DMS79 (cell line): ENCODE measurements around the gene RAD51B.

Source experiments
- DNase-seq: peaks from one replicate; lab custom pipeline; 2025; lab: John Stamatoyannopoulos, UW

Gene RAD51B

DNA sequence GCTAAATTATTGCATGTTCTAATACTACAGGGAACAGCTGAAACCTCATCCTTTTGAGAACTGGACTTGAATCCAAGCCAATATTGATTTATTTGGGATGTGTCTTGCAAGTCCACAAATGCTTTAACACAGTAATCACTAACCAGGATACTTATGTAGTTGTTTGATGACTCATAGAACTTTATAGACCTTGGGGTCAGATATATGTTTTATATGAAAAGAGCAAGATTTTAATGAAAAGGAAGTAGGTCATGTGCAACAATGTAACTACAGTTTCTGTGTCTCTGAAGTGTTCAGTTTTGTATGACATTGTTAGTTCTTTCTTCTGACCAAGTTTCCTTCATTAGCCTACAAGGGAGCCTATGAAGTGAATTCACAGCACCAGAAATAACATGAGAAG, 621.2 kb downstream of the RAD51B start:
- no peak for DNase-seq

DNA sequence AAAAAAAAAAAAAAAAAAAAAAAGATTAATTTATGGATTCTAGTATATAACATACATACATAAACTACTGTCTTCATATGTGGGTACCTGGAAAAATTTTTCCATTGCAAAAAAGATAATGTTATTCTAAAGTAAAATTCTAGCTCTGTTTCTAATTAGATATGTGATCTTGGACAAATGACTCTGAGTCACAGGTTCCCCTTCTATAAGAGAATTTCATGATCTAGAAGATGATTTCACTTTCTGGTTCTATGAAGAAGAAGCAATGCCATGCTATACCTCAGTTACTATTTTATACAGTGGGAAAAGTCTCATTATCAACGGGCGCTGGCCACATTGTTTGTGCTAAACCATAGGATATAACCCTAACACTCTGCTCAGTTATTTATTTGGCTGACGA, 622.0 kb downstream of the RAD51B start:
- no peak for DNase-seq

DNA sequence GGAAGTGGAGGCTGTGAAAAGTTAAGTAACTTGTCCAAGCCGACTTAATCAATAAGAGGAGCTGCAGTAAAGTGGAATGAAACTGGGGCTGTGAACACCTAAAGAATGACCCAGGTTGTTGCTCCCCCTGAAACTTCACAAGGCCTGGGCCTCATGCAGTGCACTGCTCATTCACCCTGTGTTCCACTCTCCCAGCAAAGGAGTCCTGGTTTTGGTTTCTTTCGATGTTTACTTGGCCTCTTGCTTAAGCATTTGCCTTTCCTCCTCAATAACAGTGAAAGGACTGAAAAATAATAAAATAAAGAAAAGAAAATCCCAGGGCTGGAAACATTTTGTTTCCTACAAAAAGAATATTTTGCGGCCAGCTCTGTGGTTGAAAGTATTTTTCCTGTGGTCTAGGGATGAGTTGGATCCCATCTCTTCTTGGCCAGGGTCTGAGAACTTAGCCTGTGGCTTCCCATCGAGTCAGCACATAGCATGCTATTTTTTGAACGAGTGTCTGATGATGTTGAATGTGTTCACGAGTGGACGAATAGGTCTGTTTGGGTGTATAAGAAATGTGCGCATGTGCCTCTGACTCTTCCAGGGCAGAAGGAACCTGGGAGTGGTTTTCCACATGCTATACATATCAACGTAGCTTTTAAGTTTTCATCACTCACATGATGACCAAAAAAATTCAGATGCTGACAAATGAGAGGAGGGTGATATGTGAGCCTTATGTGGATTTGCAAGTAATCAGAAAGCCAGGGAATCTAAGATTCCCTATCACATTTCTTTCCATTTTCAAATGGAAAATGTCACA, 623.5 kb downstream of the RAD51B start:
- DNase-seq = no peak

DNA sequence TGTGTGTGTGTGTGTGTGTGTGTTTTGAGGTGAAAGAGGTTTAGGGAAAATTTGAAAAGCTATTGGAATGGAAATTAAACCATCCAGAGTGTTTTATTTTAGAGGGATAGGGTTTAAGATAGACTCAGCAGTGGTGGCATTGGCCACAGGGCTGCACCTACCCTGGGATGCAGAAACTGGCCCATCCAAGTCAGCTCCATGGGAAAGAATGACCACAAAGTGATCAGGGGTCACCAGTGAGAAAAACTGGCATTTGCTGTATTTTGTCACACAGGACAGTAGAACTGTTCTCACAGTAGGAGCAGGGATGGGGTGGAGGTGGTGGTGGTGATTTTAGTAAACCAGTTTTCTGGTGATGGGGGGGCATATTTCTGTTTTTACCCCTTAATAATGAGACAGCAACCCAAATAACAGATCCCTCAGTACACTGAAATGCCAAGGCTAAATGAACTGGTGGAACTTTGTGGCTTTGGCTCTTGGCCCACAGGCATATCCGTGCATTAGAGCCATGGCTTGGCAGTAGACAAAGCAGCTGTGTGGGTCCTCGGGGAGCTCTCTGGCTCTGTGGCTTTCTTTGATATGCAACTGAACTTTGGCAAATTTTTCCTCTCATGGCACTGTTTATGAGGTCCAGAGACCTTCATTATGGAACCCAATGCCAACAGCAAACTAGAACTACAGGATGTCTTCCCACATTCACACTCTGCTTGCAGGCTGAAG, 625.0 kb downstream of the RAD51B start:
- peak; percentile 96 for DNase-seq

DNA sequence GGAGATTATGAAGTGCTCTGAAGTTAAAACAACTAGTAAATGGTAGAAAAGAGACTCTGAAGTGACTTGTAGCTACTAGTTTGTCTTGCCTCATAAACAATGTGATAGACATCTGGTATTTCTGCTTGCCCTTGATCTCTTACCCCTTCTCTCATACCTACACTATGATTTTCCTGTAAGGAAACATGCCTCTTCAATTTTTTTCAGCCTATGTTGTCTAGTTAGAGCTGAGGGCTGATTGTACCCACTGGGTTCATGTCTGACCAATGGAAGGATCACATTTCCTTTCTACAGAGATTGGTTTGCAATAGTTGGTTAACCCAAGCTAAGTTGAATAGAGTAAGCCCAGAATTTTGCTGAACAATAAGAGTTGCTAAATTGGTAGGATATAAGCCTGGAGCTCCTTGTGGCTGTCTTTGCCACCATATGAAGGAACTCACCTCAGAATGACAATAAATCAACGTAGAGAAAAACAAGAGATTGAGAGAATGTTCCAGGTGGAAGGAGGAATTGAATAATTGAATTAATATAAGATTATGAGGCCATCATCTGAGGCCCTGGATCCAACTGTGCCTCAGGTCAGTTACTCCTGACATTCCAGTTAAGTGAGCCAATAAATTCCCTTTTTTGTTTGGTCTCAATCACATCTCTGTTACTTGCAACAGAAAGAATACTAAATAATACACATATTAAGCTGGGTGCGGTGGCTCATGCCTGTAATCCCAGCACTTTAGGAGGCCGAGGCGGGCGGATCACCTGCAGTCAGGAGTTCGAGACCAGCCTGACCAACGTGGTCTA, 626.9 kb downstream of the RAD51B start:
- no peak for DNase-seq

DNA sequence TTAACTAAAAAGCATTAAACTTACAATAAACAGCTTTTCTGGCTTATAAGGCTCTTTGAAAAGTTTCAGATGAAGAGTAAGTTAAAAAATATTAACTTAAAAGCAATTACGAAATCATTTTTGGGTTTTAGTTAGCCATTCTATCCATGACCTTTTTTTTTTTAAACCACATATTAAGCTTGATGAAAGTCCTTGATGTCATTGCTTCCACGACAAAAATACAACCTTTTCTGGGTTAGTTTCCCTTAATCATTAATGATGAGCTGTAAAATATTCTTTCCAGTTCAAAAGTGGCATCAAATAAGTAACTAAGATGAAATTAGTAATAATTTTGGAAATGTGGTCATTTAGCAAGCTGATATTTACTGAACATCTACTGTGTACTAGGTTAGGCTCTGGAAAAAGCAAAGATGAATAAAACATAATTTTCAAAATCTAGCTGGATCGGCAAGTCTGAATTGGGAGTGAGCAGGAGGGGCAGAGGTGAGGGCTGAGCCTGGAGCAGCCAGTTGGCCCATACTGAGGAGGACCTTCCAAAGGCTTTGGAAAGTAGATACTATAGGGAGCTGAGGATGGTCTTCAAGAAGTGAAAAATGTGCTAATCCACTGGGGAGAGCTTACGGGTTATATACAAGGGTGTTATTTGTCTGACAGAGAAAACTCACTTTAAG, 628.1 kb downstream of the RAD51B start:
- DNase-seq = no peak

DNA sequence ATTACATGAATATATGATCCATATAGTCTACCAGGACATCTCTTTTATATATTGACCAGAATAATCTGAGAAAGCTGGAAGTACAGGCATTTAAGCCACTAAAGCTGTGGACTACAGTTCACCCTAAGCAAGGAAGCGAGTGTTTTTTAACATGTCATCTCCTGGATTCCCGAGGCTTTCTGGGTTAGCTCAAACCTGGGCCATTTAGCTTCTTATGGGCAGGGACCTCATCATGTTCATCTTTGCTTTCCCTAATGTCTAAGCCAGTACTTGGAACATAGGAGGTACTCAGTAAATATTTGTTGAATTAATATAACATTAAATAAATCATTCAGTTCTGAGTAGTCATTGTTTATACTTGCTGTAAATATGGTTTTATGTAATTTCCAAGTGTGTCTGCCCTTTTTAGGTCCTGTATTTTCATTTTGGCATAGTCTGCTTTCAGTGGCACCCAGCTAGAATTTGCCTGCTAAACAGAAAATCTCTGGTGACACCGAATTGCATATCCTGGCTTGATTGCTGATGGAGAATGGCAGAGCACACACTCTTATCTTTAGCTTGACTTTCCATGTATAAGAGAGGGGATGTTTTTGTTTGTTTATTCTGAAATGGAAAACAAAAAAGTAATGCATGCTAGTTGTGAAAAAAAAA, 628.8 kb downstream of the RAD51B start:
- no peak for DNase-seq

DNA sequence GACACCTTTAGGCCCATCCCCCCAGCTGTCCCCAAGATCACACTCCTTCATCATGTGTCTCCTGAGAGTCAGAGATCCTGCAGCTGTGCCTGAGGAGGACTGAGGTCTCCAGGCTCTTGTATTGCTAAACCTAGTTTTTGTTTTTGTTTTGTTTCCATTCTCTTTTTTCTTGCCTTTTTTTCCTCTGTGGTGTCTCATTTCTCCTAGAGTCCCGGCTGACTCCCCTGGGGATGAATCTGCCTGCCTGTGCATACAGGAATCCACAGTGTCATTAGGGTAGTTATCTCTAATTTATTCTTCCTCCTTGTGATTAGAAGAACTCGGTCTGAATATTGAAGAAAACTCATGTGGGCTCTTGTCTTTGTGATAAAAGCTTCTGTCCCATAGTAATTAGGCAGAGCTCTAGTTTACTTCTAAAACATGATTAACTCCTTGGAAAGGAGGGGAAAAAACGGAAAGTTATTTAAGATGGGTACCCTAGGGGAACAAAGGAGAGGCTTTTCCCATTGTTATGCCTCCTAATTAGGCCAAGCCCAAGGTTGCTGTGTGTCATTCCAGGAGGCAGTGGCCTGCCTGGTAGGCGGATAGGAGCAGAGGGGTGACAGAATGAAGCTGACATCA, 630.1 kb downstream of the RAD51B start:
- DNase-seq = no peak

DNA sequence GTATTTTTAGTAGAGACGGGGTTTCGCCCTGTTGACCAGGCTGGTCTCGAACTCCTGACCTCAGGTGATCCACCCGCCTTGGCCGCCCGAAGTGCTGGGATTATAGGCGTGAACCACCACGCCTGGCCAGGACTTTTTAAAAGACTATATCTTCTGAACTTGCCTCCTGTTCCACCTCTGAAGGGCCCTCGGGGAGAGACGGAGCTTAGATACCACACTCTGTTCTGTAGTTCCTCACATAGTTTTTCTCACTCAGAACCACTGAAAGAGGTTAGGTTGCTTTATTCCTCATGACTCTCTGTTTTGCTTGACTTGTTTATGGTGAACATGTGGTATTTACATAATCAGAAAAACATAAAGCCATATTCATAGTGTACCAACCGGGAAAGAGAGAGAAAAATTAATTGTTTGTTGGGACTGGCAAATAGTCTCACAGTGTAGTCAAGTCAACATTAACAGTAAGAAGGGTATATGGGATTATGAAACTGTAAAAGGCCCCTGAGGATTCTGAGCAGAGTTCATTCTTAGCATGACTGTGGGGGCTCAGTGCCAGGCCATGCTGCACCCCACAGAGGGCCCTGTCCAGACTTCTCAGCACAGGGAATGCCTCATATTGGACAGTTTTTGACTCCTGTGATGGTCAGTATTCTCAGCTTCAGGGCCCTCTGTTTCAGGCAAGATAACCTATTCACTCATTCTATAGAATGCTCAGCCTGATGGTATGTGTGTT, 631.0 kb downstream of the RAD51B start:
- no peak for DNase-seq

DNA sequence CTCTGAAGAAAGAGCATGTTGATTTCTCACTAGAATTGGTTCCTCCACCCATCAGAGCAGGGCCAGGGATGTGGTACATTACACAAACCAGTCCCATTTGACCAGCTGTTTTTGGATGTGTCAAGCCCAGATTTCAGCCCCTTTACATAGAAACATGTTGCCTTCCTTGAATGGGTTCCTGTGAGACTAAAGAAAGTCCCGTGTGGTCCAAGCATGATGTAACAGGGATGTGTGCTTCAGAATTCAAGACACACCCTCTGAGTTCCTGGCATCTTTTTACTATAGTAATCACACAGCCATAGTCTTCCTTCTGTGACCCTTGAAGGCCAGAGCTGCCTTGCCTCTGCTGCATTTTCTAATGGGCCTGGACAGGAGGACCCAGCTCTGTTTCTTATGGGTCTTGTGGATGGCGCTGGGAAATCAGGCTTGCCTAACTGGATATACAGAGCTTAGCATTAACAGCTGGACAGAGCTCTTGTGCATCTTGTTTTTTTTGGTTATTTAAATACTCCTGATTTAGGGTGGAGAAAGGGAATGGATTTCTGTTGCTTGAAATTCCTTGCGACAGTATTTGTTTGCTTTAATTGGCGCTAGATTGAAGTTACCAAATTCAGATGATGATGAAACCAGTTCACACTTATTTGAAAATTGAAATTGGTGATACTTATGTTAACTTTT, 632.3 kb downstream of the RAD51B start:
- DNase-seq = no peak

DNA sequence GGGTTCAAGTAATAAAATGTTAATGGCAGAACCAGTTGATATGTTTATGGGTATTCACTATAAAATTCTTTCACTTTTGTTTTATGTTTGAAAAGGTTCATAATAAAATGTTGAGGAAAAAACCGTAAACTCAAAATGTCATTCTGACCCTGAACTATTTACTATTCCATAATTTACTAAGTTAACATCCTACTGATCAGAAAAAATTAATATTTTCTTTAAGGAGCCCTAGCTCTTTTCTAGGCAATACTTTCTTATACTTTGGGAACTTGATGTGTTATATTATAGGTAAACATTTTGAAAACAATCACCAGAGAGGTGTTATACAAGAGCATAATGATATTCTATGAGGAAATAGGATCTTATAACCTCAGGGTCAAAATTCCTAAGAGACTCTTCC, 638.7 kb downstream of the RAD51B start:
- no peak for DNase-seq

DNA sequence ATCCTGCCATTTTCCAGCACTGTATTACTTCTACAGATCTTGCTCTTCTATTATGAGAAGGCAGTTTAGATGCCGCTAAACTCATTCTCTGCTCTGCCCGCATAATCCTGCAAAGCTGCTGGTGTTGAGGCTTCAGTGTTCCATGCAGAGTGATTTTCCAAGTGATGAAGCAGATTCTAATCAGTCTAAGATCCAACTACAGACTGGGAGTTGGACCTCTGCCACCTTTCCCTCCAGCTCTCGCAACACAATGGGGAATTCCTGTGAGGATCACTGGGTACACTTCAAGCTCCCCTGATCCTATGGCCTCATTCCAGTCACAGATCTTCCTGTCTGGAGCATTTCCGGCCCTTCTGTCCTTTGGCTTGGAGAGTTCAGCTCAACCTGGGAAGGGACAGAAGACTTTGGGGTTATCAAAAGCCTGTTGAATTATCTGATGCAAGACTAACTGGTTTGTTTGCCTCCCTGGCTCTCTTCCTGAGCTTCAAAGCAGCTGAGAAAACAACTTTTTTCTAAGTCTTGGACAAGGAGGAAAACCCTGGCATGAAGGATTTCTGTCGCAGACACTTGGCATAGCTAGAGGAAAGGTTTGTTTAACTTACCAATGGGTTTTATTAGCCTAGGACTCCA, 639.4 kb downstream of the RAD51B start:
- peak; percentile 100 for DNase-seq

DNA sequence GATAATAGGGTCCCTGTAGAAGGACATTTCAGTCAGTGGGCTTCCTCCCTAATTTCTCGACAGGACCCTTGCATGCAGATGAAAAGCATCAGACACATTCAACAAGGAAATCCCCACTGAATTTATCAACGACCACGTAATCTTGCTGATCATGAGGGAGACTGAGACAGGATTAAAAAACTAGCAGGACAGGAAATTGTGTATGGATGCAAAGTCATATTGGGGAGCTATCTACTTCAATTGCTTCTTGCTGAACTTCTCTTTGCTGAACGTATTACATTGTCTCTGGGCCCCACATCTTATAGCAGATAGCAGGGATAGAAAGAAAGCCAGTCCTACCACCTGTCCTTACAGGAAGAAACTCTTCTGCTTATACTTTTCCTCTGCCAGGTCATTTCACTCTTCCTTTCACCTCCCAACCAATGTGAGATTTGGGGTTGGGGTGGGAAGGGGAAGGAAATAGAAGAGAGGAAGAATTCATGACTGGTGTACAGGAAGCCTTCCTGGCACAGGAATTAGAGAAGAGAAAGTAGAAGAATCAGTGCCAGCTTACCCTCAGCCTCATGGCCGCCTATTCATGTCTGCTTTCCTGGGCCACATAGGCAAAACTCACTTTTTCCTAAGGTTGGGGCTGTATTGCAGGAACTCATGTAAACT, 640.0 kb downstream of the RAD51B start:
- DNase-seq = no peak

DNA sequence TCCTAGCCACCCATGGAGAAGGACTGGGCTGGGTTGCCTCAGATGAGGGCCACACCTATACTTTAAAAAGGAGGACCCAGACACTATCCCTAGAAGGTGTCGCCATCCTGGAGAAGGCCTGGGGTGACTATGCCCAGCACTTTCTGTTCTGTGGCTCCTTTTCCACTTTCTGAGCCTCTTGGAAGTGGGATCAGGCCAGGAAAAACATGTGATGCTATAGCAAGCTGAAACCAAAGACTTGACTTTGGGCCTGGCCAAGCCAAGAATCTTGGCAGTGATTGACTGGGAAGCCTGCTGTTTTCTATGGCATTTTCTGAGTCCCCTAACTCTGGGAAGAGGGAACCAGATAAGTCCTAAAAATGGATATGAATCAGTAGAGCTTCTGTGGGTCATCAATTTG, 641.0 kb downstream of the RAD51B start:
- DNase-seq = no peak

DNA sequence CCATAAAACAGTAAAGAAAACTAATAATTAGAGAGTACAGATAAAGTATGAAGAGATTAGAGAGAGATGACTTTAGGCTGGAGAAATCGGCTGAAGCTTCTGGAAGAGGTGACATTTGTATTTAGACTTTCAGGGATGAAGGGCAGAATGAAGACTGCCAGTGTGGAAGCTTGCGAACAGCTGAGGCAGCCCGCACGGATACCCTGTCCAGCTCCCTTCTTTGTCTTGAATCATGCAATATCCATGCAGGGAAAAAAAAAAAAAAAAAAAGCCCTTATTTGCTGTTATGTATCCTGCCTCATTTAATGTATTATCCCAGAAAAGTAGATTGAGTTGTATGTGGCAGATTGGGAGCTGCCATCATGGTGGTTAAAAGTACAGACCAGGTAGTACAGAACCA, 641.5 kb downstream of the RAD51B start:
- no peak for DNase-seq

DNA sequence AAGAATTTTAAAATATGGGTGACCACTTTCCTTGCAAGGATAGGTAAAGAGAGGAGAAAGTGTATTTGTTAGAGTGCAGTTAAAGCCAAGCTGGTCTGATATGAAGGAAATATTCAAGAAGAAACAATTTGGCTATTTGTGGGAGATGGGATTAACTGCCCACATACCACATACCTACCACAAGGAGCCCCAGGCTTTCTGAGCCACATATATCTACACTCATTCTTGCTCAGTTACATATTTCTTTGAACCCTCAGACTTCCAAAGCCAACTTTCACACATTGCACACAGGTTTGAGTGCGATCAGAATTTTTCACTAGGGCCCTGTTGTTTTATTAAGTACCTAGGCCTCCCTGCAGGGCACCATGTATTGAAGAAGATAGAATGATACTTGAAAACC, 643.1 kb downstream of the RAD51B start:
- DNase-seq = no peak

DNA sequence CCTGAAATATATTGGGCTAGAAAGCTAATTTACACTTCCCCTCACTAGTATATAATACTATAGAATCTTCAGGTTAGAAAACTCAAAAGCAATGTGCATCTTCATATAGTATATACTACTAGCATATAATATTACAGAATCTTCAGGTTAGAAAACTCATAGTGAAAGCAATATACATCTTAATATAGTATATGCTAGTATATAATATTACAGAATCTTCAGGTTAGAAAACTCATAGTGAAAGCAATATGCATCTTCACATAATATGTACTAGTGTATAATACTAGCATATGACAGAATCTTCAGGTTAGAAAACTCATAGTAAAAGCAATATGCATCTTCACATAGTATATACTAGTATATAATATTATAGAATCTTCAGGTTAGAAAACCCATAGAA, 643.7 kb downstream of the RAD51B start:
- DNase-seq = no peak

DNA sequence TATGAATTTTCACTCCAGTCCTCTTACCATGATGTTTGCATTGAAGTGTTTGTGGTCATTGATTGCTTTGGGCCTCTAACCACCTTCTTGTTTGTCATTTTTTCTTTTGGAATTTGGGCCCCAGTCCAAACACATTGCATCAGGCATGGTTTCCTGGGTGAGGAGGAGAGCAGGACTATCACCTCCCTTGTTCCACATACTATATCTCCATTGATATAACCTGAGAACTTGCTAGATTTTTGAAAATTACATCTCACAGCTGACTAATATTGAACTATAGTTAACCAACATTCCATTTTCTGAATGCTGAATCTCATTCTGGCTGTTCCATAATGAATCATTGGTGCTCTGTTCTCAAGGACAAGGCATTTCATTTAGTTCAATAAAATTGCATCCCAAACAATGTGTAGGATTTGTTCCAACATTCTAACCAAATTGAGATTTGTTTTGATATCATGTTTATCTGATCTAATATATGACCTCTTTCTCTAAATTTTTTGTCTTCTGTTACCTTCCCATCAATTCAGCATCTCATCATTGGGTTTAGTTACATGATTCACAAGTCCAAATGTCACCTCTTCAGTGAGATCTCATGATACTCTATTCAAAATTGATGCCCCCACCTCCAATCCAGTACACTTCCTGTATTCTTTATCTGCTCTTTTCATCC, 644.3 kb downstream of the RAD51B start:
- no peak for DNase-seq
